ENCODE data around the gene CSMD2.

Gene CSMD2

DNA sequence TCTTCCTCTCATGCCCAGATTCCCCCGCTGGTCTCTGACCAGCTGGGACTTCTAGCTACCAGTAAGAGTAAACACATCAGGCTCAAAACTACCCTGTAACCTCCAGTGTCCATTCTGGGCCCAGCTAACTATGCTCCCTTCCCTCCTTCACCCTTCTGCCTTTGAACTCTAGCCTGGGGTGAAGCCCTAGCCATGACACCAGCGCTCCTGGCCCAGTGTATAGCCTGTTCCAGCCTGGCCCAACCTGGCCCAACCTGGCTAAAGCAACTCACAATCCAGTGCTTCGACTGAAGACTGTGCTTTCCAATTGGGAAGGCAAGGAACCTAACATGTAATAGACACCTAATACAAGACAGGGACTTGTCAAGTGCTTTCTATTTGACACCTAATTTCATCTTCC lies 27.6 kb downstream of the CSMD2 start:
- no peak for TF ChIP-seq CTCF (IDR thresholded peaks at IDR 0.05; ENCODE audit: low read depth, low read length)
- H3K4me3 ChIP-seq (ENCODE audit: low read depth, low read length): no peak overlapping the region

GRCh38 chr1:34132161-34132420 lies 32.9 kb downstream of the CSMD2 start:
- no peak overlapping the region for H3K4me3 ChIP-seq (ENCODE audit: low read depth, low read length)
- TF ChIP-seq CTCF (IDR thresholded peaks at IDR 0.05; ENCODE audit: low read depth, low read length): no peak

DNA sequence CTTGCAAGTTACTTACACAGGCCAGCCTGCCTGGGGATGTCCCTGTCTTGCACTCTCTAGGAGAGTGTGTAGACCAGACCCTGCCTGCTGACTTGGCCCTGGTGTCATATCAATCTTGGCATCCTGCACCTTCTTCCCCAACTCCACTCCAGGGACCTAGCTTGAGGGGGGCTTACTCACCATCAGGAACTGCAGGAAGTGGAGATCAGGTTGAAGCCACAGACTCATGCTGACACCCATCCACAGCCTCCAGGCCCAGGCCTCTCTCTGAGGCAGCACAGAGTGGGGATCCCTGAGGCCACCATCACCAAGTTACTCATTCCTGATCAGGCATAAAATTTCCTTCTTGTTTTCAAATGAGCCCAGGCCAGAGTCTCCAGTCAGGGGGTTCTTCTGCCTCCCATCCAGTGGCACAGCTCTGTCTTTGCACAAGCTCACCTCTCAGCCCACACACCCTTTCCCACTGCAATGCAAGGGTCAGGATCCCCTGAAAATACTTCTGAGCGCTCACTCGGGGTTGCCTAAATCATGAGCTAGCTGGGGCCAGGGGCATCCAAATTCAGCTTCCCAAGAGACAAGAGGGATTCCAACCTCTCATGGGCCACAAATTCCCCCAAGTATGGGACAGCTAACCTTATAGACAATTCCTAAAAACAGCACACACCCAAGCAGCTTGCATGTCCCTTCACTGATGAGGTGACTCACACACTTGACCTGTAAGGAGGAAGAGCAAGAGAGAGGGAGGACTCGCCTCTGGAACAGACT lies 33.5 kb downstream of the CSMD2 start:
- TF ChIP-seq CTCF (IDR thresholded peaks at IDR 0.05; ENCODE audit: low read depth, low read length): no peak
- no peak overlapping the region for H3K4me3 ChIP-seq (ENCODE audit: low read depth, low read length)

DNA sequence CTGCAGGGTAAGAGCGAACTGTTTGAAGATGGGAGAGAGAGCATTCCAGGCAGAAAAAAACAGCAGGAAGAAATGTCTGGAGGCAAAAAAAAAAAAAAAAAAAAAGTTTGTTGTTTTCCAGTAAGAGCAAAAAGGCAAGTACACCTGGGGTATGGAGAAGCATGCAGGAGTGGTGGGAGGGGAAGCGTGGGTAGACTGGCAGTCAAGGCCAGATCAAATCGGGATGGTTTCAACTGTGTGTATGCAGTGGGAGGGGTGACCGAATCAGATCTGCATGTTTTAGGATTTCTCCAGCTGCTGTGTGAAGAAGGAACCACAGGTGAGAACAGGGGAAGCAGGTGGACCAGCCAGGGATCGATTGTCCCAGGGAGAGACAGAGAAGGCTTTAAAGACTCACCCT lies 34.7 kb downstream of the CSMD2 start:
- H3K4me3 ChIP-seq (ENCODE audit: low read depth, low read length): no peak overlapping the region
- TF ChIP-seq CTCF (IDR thresholded peaks at IDR 0.05; ENCODE audit: low read depth, low read length): no peak

DNA sequence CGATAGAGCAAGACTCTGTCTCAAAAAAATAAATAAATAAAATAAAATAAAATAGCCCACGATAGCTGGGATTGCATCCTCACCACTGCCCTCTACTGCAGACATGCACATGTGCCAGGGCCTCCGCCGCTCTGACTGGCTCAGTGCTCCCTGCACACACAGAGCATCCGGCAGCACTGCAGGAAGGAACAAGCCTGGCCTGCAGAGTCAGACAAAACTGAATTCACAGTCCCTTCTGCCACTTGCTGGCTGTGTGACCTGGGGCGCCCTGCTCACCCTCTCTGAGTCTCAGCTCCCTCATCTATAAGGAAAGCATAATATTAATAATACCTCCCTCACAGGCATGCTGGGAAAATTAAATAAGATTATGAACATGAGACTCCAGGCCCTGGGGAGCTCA lies 35.4 kb downstream of the CSMD2 start:
- no peak for TF ChIP-seq CTCF (IDR thresholded peaks at IDR 0.05; ENCODE audit: low read depth, low read length)
- H3K4me3 ChIP-seq (ENCODE audit: low read depth, low read length): no peak overlapping the region

- TF ChIP-seq CTCF (IDR thresholded peaks at IDR 0.05; ENCODE audit: low read depth, low read length): no peak
- H3K4me3 ChIP-seq (ENCODE audit: low read depth, low read length): no peak overlapping the region
Measured at GRCh38 chr1:34128186-34128889, 36.7 kb downstream of the CSMD2 start.

Data from WI38 (cell line).